Right ventricle myocardium inferior (tissue), 1 donor: ENCODE results near the gene ZNF302. TPM values are rescaled to one million over a fixed set of nuclear protein-coding genes. Genes with fewer than 3 reads are reported as not detected.
A peak's percentile ranks its signal among the peaks of the same experiment; 100 is the strongest.
"Not testable (repeated sequence)": the region's sequence is repeated elsewhere in the genome, so short reads cannot be mapped to it uniquely, and the experiment has no call there.

Experiments used
- ATAC-seq: fragments of 200-7000 bp; cut with Tn5 transposase; one replicate; pipeline ENCODE4 v1.9.1; 2020; ENCODE audit warnings: mild to moderate bottlenecking, moderate library complexity
- DNase-seq: peaks from one replicate; pipeline ENCODE4 v3.0.0; 2021; ENCODE audit errors: missing footprints
- intact Hi-C: fragments of 100-400 bp; cut with DNase I; formaldehyde crosslinking; loops from one replicate; pipeline ENCODE4 v1.11.0; 2022
- total RNA-seq: library from RNA; stranded (reverse); fragmentation: NEBNext Ultra II Directional; extraction: Animal tissue kit (Norgen Biotek cat#: 25700); gene quantifications from one replicate; pipeline ENCODE4 v1.2.1, GENCODE V29; 2021
- donor health status: DM: no; HTN: yes; CAD: no; lungs with severe emphysema.

The ZNF302 gene
- total RNA-seq, 1 donor from 2014 or later: 37.9 TPM

- intact Hi-C loops, DNase-seq, ATAC-seq: not testable (repeated sequence)
These were observed 9.3 kb upstream of the ZNF302 start for GRCh38 chr19:34668077-34668689.

- DNase-seq, intact Hi-C loops, ATAC-seq: not testable (repeated sequence)
These were observed 8.8 kb upstream of the ZNF302 start for GRCh38 chr19:34668690-34669089.

GRCh38 chr19:34669305-34669704 lies 8.2 kb upstream of the ZNF302 start:
- intact Hi-C loops: no loop called here
- DNase-seq (no peak), ATAC-seq (no peak)

GRCh38 chr19:34671972-34672371 lies 5.5 kb upstream of the ZNF302 start:
- no peak for ATAC-seq
- no peak for DNase-seq
- intact Hi-C loops: no loop called here

GRCh38 chr19:34673590-34673989 lies 3.9 kb upstream of the ZNF302 start:
- intact Hi-C loops: no loop called here
- DNase-seq: no peak
- no peak for ATAC-seq

- DNase-seq (no peak), ATAC-seq (no peak)
- intact Hi-C loops: no loop called here
These were observed 2.2 kb upstream of the ZNF302 start for GRCh38 chr19:34675250-34675649.

GRCh38 chr19:34675919-34676318 lies 1.6 kb upstream of the ZNF302 start:
- intact Hi-C loops: loop anchor here (2.0 kb wide), 1 partner anchor 57 kb away; no protein-coding TSS in a partner anchor
- no peak for DNase-seq
- ATAC-seq: no peak

GRCh38 chr19:34676697-34677385 lies 637 bp upstream of the ZNF302 start, which contains the start of gene SCGB2B2:
SCGB2B2 (minus strand) TSS chr19:34677159; CDS start chr19:34594563, 82,596 bp downstream.
- ATAC-seq (peak; percentile 82), DNase-seq (peak; percentile 73)
- intact Hi-C loops: loop anchor here (2.0 kb wide), 1 partner anchor 56 kb away; no protein-coding TSS in a partner anchor

GRCh38 chr19:34678085-34678412 lies 571 bp downstream of the ZNF302 start:
- ATAC-seq (no peak), DNase-seq (no peak)
- intact Hi-C loops: no loop called here

GRCh38 chr19:34678421-34678820 lies 943 bp downstream of the ZNF302 start:
- ATAC-seq (no peak), DNase-seq (no peak)
- intact Hi-C loops: no loop called here

GRCh38 chr19:34681478-34681877 lies 4.0 kb downstream of the ZNF302 start:
- intact Hi-C loops: no loop called here
- DNase-seq (no peak), ATAC-seq (no peak)

- ATAC-seq, intact Hi-C loops, DNase-seq: not testable (repeated sequence)
These were observed 7.8 kb downstream of the ZNF302 start for GRCh38 chr19:34685266-34685665.

- ATAC-seq (no peak), DNase-seq (no peak)
- intact Hi-C loops: no loop called here
These were observed 9.0 kb downstream of the ZNF302 start for GRCh38 chr19:34686455-34686854.

GRCh38 chr19:34687348-34687747 lies 9.9 kb downstream of the ZNF302 start:
- ATAC-seq: no peak
- DNase-seq: no peak
- intact Hi-C loops: no loop called here

- intact Hi-C loops: no loop called here
- no peak for DNase-seq
- ATAC-seq: no peak
These were observed 11.1 kb downstream of the ZNF302 start for GRCh38 chr19:34688592-34688991.

GRCh38 chr19:34690372-34690771 lies 12.9 kb downstream of the ZNF302 start:
- intact Hi-C loops: no loop called here
- DNase-seq (no peak), ATAC-seq (no peak)

- DNase-seq: no peak
- ATAC-seq: no peak
- intact Hi-C loops: no loop called here
These were observed 15.1 kb downstream of the ZNF302 start for GRCh38 chr19:34692549-34692948.

GRCh38 chr19:34707661-34708060 lies 30.2 kb downstream of the ZNF302 start:
- no peak for ATAC-seq
- intact Hi-C loops: no loop called here
- DNase-seq: no peak

GRCh38 chr19:34711890-34712289 lies 34.4 kb downstream of the ZNF302 start:
- no peak for DNase-seq
- ATAC-seq: no peak
- intact Hi-C loops: loop anchor here (1.0 to 5.0 kb wide), 3 partner anchors 73 to 210 kb away; no protein-coding TSS in a partner anchor
